GM19395 (cell line): ENCODE measurements around the gene MACROD2.

ENCODE experiments used
- ATAC-seq: cut with Tn5 transposase; IDR thresholded peaks from one replicate; pipeline ENCODE4 v1.9.1; 2021; ENCODE audit warnings: mild to moderate bottlenecking, moderate library complexity; ENCODE audit not compliant: unreplicated experiment

The MACROD2 gene

GRCh38 chr20:14568701-14569100 lies 573.4 kb downstream of the MACROD2 start:
- ATAC-seq: no peak

- no peak for ATAC-seq
Observed at GRCh38 chr20:14569641-14570040, 574.3 kb downstream of the MACROD2 start.

DNA sequence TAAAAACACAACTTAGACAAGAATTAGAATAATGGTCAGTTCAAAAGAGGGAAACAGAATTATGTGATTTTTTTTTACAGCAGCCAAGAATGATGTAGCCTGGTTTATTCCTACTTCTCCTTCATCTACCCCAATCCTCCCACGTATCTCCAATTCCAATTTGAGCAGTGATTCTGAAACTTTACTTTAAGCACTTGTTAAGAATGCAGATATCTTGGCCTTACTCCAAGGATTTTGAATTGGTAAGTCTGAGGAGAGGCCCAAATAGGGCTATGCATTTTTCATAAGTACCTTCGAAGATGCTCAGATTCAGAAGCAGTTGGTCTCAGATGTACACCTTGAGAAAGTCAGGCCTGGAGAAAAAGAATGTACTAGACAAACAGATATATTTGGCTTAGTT lies 575.5 kb downstream of the MACROD2 start:
- ATAC-seq: no peak

DNA sequence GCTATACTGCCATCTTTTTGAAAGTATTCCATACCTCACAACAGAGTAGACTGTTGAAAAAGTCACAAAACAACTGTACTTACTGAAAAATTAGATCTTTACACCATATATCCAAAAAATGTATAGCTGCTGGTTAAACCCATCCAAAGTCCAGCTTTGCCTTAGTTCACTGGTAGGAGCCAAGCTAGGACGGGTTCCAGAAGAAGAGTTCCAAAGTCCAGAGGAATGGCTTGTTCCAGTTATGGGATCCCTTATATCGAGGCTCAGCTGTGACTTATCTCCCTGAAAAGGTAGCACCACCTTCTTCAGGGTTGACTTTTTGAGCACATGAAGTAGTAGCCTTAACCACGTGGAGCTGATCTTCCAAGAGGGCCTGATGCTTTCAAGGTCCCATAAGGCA lies 578.4 kb downstream of the MACROD2 start:
- ATAC-seq: no peak

DNA sequence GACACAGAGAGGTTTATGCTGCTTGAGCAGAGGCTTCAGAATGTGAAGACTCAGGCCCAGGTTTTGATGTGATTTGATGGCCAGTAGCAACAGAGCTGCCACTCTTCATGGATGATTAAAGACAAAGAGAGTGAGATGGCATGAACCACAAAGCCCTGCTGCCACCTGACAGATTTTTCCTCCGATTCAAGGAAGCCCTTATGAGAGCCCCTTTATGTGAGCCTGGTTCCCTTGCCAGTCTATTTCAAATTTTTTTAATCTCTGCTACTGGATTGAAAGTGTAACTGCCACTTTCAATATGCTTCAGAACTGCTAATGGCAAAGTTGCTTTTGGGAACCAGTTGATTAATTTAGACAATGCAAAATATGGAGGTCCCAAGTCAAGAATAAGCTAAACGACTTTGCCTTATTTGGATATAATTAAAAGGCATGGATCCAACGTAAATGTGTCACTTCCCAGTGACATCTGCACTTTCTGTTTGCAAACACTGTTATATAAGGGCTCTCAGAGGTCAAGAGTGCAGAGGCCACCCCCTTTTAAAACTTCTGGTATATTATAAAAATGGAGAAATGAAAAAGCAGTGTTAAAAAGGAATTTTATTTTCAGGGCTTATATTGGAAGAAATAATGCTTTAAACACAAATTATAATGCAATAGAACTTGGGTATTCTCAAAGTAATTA lies 581.0 kb downstream of the MACROD2 start:
- ATAC-seq: no peak

- ATAC-seq: no peak
Observed at GRCh38 chr20:14580418-14581074, 585.2 kb downstream of the MACROD2 start.

GRCh38 chr20:14581731-14582130 lies 586.4 kb downstream of the MACROD2 start:
- ATAC-seq: no peak

- no peak for ATAC-seq
Observed at GRCh38 chr20:14582855-14583254, 587.5 kb downstream of the MACROD2 start.

DNA sequence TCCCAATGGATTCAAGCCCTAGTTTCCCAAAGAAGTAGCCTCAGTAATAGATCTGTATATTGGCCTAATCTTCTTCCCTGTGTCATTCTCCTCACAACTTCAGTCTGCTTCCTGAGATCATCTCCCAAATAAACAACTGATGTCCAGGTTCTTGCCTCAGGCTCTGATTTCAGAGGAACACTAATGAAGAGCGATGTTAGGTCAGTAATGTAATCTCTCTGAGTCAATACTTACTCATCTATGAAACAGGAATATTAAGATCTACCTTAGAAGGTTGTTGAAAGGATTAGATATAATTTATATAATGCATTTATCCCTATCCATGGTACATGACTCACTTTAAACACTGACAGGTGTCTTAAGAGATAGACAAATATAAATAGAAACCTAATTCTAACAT lies 588.1 kb downstream of the MACROD2 start:
- no peak for ATAC-seq

DNA sequence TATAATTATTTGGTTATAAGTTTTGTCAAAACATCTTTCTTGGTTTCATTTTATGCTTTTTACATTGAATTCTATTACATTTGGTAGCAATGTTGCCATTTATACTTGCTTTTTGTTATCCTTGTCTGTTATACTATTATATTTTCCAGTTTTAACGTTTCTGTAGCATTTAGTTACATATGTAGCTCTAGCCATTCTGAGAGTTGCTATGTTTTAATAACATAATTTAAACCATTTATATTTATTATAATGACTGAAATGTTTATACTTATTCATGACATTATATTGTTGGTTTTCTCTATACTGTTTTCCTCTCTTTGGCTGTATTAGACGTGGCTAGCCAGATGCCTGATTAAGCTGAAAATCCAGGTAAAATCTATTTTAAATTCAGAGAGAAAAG lies 594.1 kb downstream of the MACROD2 start:
- no peak for ATAC-seq

DNA sequence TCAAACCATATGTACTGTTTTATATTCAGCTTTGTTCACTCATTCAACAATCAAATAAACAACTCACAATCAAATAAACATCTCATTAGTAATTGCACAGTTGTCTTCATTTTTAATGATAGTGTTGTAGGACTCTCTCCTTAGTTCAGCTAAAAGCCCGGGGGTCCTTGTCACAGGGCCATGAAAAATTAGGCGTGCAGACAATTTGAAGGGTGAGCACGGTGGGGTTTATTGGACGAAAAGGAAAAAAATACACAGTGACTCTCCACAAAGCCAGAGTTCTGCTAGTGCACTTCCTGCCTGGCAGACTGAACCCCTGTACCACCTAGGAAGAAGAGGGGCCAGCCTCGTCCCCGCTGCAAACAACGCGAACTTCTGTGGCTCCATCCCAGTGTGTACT lies 599.7 kb downstream of the MACROD2 start:
- no peak for ATAC-seq

- no peak for ATAC-seq
Observed at GRCh38 chr20:14597206-14597715, 601.9 kb downstream of the MACROD2 start.

DNA sequence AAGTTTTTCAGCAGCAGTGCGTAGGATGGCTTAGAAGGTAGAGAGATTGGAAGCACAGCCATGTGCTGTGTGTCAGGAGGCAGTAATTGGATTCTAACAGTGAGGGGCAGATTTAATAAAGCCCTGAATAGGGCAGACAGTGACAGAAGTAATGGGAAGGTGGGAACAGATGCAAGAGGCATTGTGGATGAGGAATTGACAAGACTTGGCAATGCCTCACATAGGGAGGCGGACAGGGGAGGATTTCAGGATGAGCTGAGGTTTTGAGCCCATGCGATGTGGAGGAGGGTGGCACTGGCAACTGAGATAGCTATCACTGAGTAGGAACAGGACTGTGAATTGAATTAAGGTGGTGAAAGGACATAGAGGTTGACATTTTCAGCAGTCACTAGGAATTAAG lies 604.3 kb downstream of the MACROD2 start:
- ATAC-seq: no peak

GRCh38 chr20:14600527-14600926 lies 605.2 kb downstream of the MACROD2 start:
- no peak for ATAC-seq

DNA sequence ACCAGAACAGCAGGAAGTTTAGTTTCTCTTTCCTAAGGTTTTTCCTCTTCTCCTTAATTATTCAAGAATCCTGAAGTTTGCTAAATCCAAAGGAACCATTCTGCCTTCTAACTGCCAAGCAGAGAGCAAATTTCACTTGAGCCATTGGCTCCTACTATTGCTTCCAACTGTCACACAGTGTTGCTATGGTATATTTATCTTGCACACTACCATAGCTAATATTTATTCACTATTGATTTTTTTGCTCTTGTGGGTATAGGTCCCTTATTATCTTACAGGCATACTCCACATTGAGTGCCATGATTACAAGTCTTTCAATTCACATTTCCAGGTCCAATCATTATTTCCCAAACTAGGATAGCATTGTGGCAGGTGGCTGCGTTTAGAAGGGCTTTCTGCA lies 608.8 kb downstream of the MACROD2 start:
- no peak for ATAC-seq

- no peak for ATAC-seq
Observed at GRCh38 chr20:14609328-14610221, 614.3 kb downstream of the MACROD2 start.

DNA sequence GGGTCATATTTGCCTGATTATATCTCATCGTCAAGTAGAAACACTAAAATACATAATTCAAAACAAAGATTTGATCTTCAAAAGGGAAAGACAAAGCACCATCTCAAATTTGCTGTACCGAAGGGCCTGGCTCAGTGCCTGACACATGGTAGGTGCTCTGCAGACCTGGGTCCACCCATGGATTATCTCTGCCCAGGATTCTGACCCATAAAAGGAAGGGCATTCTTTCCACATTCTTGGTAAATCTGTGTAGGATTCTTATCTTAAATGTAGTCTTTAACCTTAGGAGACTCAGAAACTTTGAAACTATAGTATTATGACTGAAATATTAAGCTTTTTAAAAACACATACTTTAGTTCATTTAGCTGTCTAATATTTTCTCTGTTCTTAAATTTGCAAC lies 616.2 kb downstream of the MACROD2 start:
- ATAC-seq: no peak

- no peak for ATAC-seq
Observed at GRCh38 chr20:14612391-14612790, 617.1 kb downstream of the MACROD2 start.

GRCh38 chr20:14616003-14616402 lies 620.7 kb downstream of the MACROD2 start:
- no peak for ATAC-seq

GRCh38 chr20:14617123-14617522 lies 621.8 kb downstream of the MACROD2 start:
- ATAC-seq: no peak

DNA sequence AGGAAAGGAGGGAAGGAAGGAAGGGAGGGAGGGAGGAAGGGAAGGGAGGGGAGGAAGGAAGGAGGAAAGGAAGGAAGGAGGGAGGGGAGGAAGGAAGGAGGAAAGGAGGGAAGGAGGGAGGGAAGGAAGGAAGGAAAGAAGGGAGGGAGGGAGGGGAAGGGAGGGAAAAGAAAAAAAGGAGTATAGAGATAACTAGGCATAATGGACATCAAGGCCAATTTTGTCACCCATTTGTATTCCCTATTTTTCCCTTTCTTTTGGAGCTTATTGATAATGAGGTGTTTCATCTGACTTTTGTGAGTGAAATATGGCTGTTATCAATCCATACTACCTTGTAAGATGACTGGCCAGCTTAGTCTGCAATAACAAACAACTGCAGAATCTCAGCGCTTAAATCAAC lies 624.1 kb downstream of the MACROD2 start:
- no peak for ATAC-seq

DNA sequence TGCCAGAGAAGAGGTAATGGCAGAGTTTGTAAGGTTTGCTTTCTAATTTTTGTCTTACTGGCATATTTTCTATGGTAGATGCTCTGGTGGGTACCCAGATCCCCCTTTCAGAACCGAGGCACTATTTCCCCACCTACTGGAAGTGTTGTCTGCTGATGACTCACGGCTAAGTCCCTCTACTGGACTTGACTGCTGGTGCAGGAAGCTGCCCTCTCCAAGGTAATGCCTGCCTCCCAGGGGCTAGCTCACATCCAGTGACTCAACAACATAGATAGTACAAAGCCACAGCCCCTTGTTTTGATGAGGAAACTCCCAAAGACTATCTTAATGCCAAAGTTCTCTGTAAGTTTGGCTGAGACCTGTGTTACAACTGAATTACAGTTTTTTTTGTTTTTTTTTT lies 627.5 kb downstream of the MACROD2 start:
- ATAC-seq: no peak
